Measurements from ENCODE around the gene ZNF664. TPM values are rescaled to one million over a fixed set of nuclear protein-coding genes. Genes with fewer than 3 reads are reported as not detected.

Gene ZNF664
- total and polyA plus RNA-seq, 8 donors = 16.5 to 224 (median 59.3) TPM

GRCh38 chr12:123992118-123992825, 19.3 kb downstream of the ZNF664 start:
- H3K4me1 ChIP-seq = peaks cover 16 to 79% (median 47%) of the 10 kb centered on the region in 4 donors
- 68 to 78% (median 77%) methylated on average over 8 of the region's 8 CpGs for WGBS, 5 donors

GRCh38 chr12:123995023-123995748, 22.2 kb downstream of the ZNF664 start:
- Histone ChIP-seq H3K27me3 (no peaks in the 10 kb centered on the region), H3K9me3 (no peaks in the 10 kb centered on the region), H3K36me3 (peaks cover 4 to 46% (median 44%) of the 10 kb centered on the region in 4 donors), H3K4me3 (no peak overlapping the region), H3K4me1 (peaks cover 12 to 80% (median 50%) of the 10 kb centered on the region in 4 donors), H3K27ac (peak overlapping the region in 1 of 5 donors; percentile 13)
- no peak for DNase-seq
- intact Hi-C loops (cut with DNase I; ENCODE audit: low total_unique reads) = no loop called here
- TF ChIP-seq POLR2AphosphoS5 (IDR thresholded peaks at IDR 0.05) = peak in 1 of 3 donors; percentile 35
- TF ChIP-seq POLR2A (IDR thresholded peaks at IDR 0.05) = no peak
- TF ChIP-seq CTCF (IDR thresholded peaks at IDR 0.05) = no peak
- no peak for TF ChIP-seq EP300 (IDR thresholded peaks at IDR 0.05)
- 51 to 62% (median 58%) methylated on average over 7 of the region's 7 CpGs for whole genome bisulfite sequencing, 5 donors

More at GRCh38 chr12:123992118-123992825, 19.3 kb downstream of the ZNF664 start:
- Histone ChIP-seq H3K4me3 (no peak overlapping the region), H3K27me3 (no peaks in the 10 kb centered on the region), H3K27ac (peak overlapping the region in 1 of 5 donors; percentile 70), H3K36me3 (peaks cover 10 to 53% (median 48%) of the 10 kb centered on the region in 4 donors), H3K9me3 (no peaks in the 10 kb centered on the region)
- DNase-seq = no peak
- TF ChIP-seq POLR2AphosphoS5 (IDR thresholded peaks at IDR 0.05) (no peak), CTCF (IDR thresholded peaks at IDR 0.05) (no peak), POLR2A (IDR thresholded peaks at IDR 0.05) (no peak), EP300 (IDR thresholded peaks at IDR 0.05) (no peak)
- intact Hi-C loops (cut with DNase I; ENCODE audit: low total_unique reads) = no loop called here

- no peak overlapping the region for H3K4me3 ChIP-seq
- 71 to 78% (median 77%) methylated on average over 6 of the region's 6 CpGs for WGBS, 5 donors
Measured at GRCh38 chr12:123996581-123996980, 23.6 kb downstream of the ZNF664 start.

More at GRCh38 chr12:123996581-123996980, 23.6 kb downstream of the ZNF664 start:
- TF ChIP-seq POLR2A (IDR thresholded peaks at IDR 0.05) (no peak), CTCF (IDR thresholded peaks at IDR 0.05) (no peak)
- intact Hi-C loops (cut with DNase I; ENCODE audit: low total_unique reads) = no loop called here
- no peak overlapping the region for H3K27ac ChIP-seq
- H3K9me3 ChIP-seq = no peaks in the 10 kb centered on the region
- peaks cover 9 to 56% (median 46%) of the 10 kb centered on the region in 4 donors for H3K36me3 ChIP-seq
- H3K27me3 ChIP-seq = no peaks in the 10 kb centered on the region
- DNase-seq = peak in 1 of 2 donors; percentile 60
- H3K4me1 ChIP-seq = peaks cover 0 to 67% (median 39%) of the 10 kb centered on the region in 4 donors
